ENCODE results near the gene EPHB2. TPM values are rescaled to one million over a fixed set of nuclear protein-coding genes. Genes with fewer than 3 reads are reported as not detected.

The EPHB2 gene
- total RNA-seq, 5 donors from 2014 or later (not counting 1 experiment from before 2014, with no cell fraction given): 0.06 to 0.20 (median 0.12) TPM; not detected in 2

DNA sequence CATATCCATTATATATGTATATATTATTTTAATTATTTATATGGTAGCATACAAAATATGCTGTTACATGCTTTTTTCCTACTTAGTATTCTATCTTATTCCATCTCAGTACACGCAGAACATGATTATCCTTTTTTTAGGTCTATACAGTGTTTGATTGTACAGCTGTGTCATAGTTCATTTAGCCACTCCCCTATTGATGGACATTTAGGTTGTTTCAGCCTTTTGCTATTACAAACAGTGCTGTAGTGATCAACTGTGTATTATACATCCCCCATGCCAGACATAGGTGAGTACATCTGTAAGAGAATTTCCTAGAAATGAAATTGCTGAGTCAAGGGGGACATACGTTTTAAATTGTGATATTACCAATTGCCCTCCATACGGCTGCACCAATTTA is 246.4 kb downstream of the EPHB2 start:
- H3K36me3 Mint-ChIP-seq: no peaks in the 10 kb centered on the region
- no peak overlapping the region for H3K4me3 Mint-ChIP-seq
- H3K4me1 Mint-ChIP-seq: no peaks in the 10 kb centered on the region
- POLR2A ChIA-PET: interaction anchor here in 1 of 2 donors (0.6 kb wide), 1 partner anchor 555 kb away, joined by 4 read pairs; no protein-coding TSS in a partner anchor
- no peak overlapping the region for H3K4me3 ChIP-seq (ENCODE audit: control insufficient read depth in 1 of 2, extremely low read depth in 1 of 2, low read length in 1 of 2)
- H3K36me3 ChIP-seq (ENCODE audit: control insufficient read depth in 2 of 2, extremely low read depth in 1 of 2, insufficient read depth in 1 of 2, low read length in 1 of 2): no peaks in the 10 kb centered on the region
- peaks cover 6 to 28% of the 10 kb centered on the region in 2 donors for H3K27me3 Mint-ChIP-seq
- H3K9me3 Mint-ChIP-seq: no peaks in the 10 kb centered on the region
- peaks cover 12 to 39% of the 10 kb centered on the region in 2 experiments for H3K27me3 ChIP-seq (replicated peaks in 1 of 2; ENCODE audit: control insufficient read depth in 2 of 2, extremely low read depth in 1 of 2, insufficient read depth in 2 of 2, low read length in 1 of 2)
- no peak for ATAC-seq (replicated peaks in 1 of 4)
- no peak overlapping the region for H3K27ac Mint-ChIP-seq
- DNase-seq: no peak
- no CpG with 5 or more reads among the region's 3 CpGs for WGBS (ENCODE audit: insufficient coverage)
- no peaks in the 10 kb centered on the region for H3K4me1 ChIP-seq (ENCODE audit: control insufficient read depth in 1 of 2, extremely low read depth in 1 of 2, insufficient read depth in 2 of 2, low read length in 2 of 2)
- no peak overlapping the region for H3K27ac ChIP-seq (ENCODE audit: low read length)
- H3K9me3 ChIP-seq: no peaks in the 10 kb centered on the region
- CTCF ChIA-PET: no interaction called here

DNA sequence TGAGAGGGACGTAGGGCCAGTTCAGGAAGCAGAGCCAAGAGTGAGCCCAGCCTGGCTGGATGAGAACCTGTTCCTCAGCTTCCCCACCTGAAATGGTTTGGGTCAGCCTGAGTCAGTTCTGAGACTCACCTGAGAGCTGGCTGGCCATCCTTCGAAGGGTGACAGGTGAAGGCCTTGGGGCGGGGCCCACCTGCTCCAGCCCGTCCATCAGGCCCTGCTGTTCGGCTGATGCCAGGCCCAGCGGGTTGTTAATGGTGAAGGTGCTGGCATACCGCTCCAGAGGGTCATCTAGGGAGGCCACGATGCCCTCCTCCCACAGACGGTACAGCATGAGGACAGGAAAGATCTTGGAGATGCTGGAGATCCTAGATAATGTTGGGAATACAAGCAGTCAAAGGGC is 247.9 kb downstream of the EPHB2 start:
- Histone ChIP-seq H3K4me1 (ENCODE audit: control insufficient read depth in 1 of 2, extremely low read depth in 1 of 2, insufficient read depth in 2 of 2, low read length in 2 of 2) (no peaks in the 10 kb centered on the region), H3K4me3 (ENCODE audit: control insufficient read depth in 1 of 2, extremely low read depth in 1 of 2, low read length in 1 of 2) (no peak overlapping the region), H3K27ac (ENCODE audit: low read length) (no peak overlapping the region), H3K27me3 (replicated peaks in 1 of 2; ENCODE audit: control insufficient read depth in 2 of 2, extremely low read depth in 1 of 2, insufficient read depth in 2 of 2, low read length in 1 of 2) (peaks cover 12 to 40% of the 10 kb centered on the region in 2 experiments), H3K9me3 (no peaks in the 10 kb centered on the region), H3K36me3 (ENCODE audit: control insufficient read depth in 2 of 2, extremely low read depth in 1 of 2, insufficient read depth in 1 of 2, low read length in 1 of 2) (no peaks in the 10 kb centered on the region)
- POLR2A ChIA-PET: no interaction called here
- CTCF ChIA-PET: no interaction called here
- Mint-ChIP-seq H3K27me3 (peaks cover 14 to 24% of the 10 kb centered on the region in 2 donors), H3K27ac (no peak overlapping the region), H3K4me1 (no peaks in the 10 kb centered on the region), H3K36me3 (no peaks in the 10 kb centered on the region), H3K9me3 (no peaks in the 10 kb centered on the region), H3K4me3 (no peak overlapping the region)
- no peak for DNase-seq
- 72% methylated on average over 7 of the region's 9 CpGs for WGBS (ENCODE audit: insufficient coverage)
- no peak for ATAC-seq (replicated peaks in 1 of 4)

DNA sequence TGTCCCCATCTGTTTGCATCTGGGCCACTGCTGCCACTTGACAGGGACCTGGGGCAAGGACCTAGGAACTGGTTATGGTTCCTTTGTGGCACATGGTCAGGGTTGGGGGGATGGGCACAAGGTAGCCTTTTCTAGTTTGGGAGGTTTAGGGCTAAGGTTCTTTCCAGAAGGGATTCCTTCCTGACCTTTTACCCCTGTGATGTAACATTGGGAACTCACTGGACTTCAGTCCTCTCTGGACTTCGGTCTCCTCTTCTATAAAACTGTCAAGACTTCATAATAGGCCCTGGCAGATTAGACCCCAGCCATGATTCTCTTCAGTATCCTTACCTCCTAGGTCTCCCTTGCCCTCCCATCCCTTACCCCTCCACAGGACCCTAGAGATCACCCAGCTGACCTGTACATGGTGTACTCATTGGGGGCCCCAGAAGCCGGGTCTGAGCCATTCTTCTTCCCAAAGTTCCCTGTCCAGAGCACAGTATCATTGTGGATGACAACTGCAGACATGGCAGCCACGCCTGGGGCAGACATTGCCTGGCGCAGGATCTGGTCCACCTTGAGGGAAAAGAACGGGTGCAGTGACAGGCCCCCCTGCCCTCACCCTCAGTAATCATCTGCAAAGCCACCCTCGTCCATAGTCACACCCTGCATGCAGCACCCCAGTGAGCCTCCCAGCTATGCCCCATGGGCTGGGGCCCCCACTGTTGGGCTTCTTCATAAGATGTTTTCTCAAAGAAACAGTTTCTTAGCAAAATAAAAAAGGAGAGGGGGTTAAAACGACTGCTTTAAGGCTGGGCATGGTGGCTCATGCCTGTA is 249.1 kb downstream of the EPHB2 start:
- Histone ChIP-seq H3K27ac (ENCODE audit: low read length) (no peak overlapping the region), H3K27me3 (replicated peaks in 1 of 2; ENCODE audit: control insufficient read depth in 2 of 2, extremely low read depth in 1 of 2, insufficient read depth in 2 of 2, low read length in 1 of 2) (peaks cover 6 to 38% of the 10 kb centered on the region in 2 experiments), H3K36me3 (ENCODE audit: control insufficient read depth in 2 of 2, extremely low read depth in 1 of 2, insufficient read depth in 1 of 2, low read length in 1 of 2) (no peaks in the 10 kb centered on the region), H3K4me1 (ENCODE audit: control insufficient read depth in 1 of 2, extremely low read depth in 1 of 2, insufficient read depth in 2 of 2, low read length in 2 of 2) (peaks cover 0 to 4% of the 10 kb centered on the region in 2 experiments), H3K9me3 (no peaks in the 10 kb centered on the region), H3K4me3 (ENCODE audit: control insufficient read depth in 1 of 2, extremely low read depth in 1 of 2, low read length in 1 of 2) (no peak overlapping the region)
- ChIA-PET CTCF (interaction anchor here in 1 of 2 donors (0.6 kb wide), 1 partner anchor 622 kb away, joined by 3 read pairs; no protein-coding TSS in a partner anchor), POLR2A (no interaction called here)
- ATAC-seq (replicated peaks in 1 of 4) (no peak), DNase-seq (no peak)
- Mint-ChIP-seq H3K4me1 (no peaks in the 10 kb centered on the region), H3K4me3 (no peak overlapping the region), H3K27me3 (peaks cover 14 to 17% of the 10 kb centered on the region in 2 donors), H3K27ac (no peak overlapping the region), H3K9me3 (no peaks in the 10 kb centered on the region), H3K36me3 (no peaks in the 10 kb centered on the region)
- WGBS (ENCODE audit: insufficient coverage): 81% methylated on average over 4 of the region's 7 CpGs

DNA sequence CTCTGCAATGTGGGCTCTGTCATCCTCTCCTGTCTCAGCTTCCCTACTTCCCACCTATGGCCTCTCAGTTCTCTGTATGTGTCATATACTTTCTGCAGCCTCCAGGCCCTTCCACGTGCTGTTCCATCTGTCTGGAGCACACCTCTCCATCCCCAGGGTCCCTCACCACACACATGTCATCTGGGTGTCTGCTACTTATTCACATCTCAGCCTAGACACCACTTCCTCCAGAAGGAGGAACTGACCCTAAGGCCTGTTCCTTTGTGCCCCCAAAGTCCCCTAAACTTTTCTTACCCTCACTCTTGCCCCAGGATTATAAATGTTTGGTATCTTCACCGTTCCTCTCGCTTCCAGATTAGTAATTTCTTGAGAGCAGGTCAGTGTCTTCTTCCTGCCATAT is 251.9 kb downstream of the EPHB2 start:
- WGBS (ENCODE audit: insufficient coverage): 33% methylated on average over 1 of the region's 3 CpGs
- Mint-ChIP-seq H3K9me3 (peaks cover 8 to 13% (median 9%) of the 10 kb centered on the region in 3 donors), H3K27ac (no peak overlapping the region), H3K4me3 (no peak overlapping the region), H3K4me1 (no peaks in the 10 kb centered on the region), H3K36me3 (peaks cover 6% of the 10 kb centered on the region), H3K27me3 (peaks cover 16 to 20% of the 10 kb centered on the region in 2 donors)
- H3K4me1 ChIP-seq (ENCODE audit: control insufficient read depth in 1 of 2, extremely low read depth in 1 of 2, insufficient read depth in 2 of 2, low read length in 2 of 2): peaks cover 0 to 4% of the 10 kb centered on the region in 2 experiments
- no peak for ATAC-seq (replicated peaks in 1 of 4)
- no peak overlapping the region for H3K4me3 ChIP-seq (ENCODE audit: control insufficient read depth in 1 of 2, extremely low read depth in 1 of 2, low read length in 1 of 2)
- H3K27me3 ChIP-seq (replicated peaks in 1 of 2; ENCODE audit: control insufficient read depth in 2 of 2, extremely low read depth in 1 of 2, insufficient read depth in 2 of 2, low read length in 1 of 2): peaks cover 3 to 30% of the 10 kb centered on the region in 2 experiments
- DNase-seq: no peak
- CTCF ChIA-PET: no interaction called here
- POLR2A ChIA-PET: no interaction called here
- H3K9me3 ChIP-seq: peaks cover 3% of the 10 kb centered on the region
- no peak overlapping the region for H3K27ac ChIP-seq (ENCODE audit: low read length)
- H3K36me3 ChIP-seq (ENCODE audit: control insufficient read depth in 2 of 2, extremely low read depth in 1 of 2, insufficient read depth in 1 of 2, low read length in 1 of 2): no peaks in the 10 kb centered on the region

DNA sequence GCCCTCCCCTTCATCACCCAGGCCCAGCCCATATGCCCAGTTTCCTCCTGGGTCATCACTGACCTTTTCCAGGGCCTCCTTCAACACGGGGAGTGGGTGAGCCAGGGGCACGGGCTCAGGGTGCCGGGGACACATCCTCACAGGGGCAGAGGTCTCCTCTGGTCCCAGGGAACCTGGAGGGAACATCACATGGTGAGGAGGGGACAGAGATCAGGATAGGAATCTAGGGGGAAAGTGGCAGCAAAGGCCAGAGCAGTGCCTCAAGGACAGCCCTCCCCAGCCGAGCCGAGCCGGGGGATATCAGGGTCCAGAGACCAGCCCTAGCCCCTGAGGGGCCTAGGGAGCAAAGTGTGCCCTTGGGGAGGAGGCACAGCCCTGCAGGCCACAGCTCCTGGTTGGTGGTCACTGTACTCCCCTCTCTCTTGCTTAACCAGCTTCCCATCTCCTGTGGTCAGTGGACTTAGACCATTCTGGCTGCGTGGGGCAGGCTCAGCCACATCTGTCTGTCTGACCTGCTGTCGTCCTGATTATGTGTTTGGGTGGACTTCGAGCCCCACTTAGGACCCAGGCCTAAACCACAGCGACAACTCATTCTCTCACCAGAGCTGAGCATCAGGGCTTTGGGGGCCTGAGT is 252.5 kb downstream of the EPHB2 start:
- no peak overlapping the region for H3K27ac Mint-ChIP-seq
- peaks cover 6% of the 10 kb centered on the region for H3K36me3 Mint-ChIP-seq
- H3K27me3 ChIP-seq (replicated peaks in 1 of 2; ENCODE audit: control insufficient read depth in 2 of 2, extremely low read depth in 1 of 2, insufficient read depth in 2 of 2, low read length in 1 of 2): peaks cover 3 to 27% of the 10 kb centered on the region in 2 experiments
- peaks cover 8 to 13% (median 9%) of the 10 kb centered on the region in 3 donors for H3K9me3 Mint-ChIP-seq
- no peaks in the 10 kb centered on the region for H3K4me1 Mint-ChIP-seq
- 80% methylated on average over 7 of the region's 10 CpGs for WGBS (ENCODE audit: insufficient coverage)
- H3K4me3 Mint-ChIP-seq: no peak overlapping the region
- H3K4me1 ChIP-seq (ENCODE audit: control insufficient read depth in 1 of 2, extremely low read depth in 1 of 2, insufficient read depth in 2 of 2, low read length in 2 of 2): peaks cover 0 to 4% of the 10 kb centered on the region in 2 experiments
- CTCF ChIA-PET: interaction anchor here in 1 of 2 donors (0.6 kb wide), 1 partner anchor 1055 kb away, joined by 3 read pairs; no protein-coding TSS in a partner anchor
- POLR2A ChIA-PET: no interaction called here
- H3K9me3 ChIP-seq: peaks cover 3% of the 10 kb centered on the region
- H3K27me3 Mint-ChIP-seq: peaks cover 20 to 22% of the 10 kb centered on the region in 2 donors
- no peak for ATAC-seq (replicated peaks in 1 of 4)
- H3K27ac ChIP-seq (ENCODE audit: low read length): no peak overlapping the region
- DNase-seq: no peak
- H3K36me3 ChIP-seq (ENCODE audit: control insufficient read depth in 2 of 2, extremely low read depth in 1 of 2, insufficient read depth in 1 of 2, low read length in 1 of 2): no peaks in the 10 kb centered on the region
- no peak overlapping the region for H3K4me3 ChIP-seq (ENCODE audit: control insufficient read depth in 1 of 2, extremely low read depth in 1 of 2, low read length in 1 of 2)

DNA sequence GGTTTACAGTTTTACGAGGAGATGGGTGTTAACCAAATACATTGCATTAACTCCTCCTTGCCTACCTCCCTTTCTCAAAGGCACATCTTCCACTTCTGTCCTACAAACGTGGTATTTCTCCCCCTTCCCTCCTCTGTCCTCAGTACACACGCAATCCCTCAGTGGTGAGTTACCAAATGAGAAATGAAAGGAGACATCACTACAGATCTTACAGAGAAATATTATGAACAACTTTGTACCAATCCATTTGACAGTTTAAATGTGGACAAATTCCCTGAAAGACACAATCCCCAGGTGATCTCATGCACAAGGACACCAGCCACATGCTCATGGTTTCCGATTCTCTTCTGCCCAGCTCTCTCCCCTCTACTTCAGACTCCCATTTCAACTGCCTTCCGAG is 255.7 kb downstream of the EPHB2 start:
- H3K27me3 ChIP-seq (replicated peaks in 1 of 2; ENCODE audit: control insufficient read depth in 2 of 2, extremely low read depth in 1 of 2, insufficient read depth in 2 of 2, low read length in 1 of 2): peaks cover 3 to 31% of the 10 kb centered on the region in 2 experiments
- H3K4me3 ChIP-seq (ENCODE audit: control insufficient read depth in 1 of 2, extremely low read depth in 1 of 2, low read length in 1 of 2): no peak overlapping the region
- no peak overlapping the region for H3K27ac ChIP-seq (ENCODE audit: low read length)
- H3K36me3 ChIP-seq (ENCODE audit: control insufficient read depth in 2 of 2, extremely low read depth in 1 of 2, insufficient read depth in 1 of 2, low read length in 1 of 2): no peaks in the 10 kb centered on the region
- peaks cover 0 to 4% of the 10 kb centered on the region in 2 experiments for H3K4me1 ChIP-seq (ENCODE audit: control insufficient read depth in 1 of 2, extremely low read depth in 1 of 2, insufficient read depth in 2 of 2, low read length in 2 of 2)
- POLR2A ChIA-PET: interaction anchor here in 1 of 2 donors (0.6 kb wide), 1 partner anchor 15 kb away, joined by 5 read pairs; no protein-coding TSS in a partner anchor
- H3K27ac Mint-ChIP-seq: no peak overlapping the region
- DNase-seq (no peak), ATAC-seq (replicated peaks in 1 of 4) (no peak)
- peaks cover 8 to 13% (median 9%) of the 10 kb centered on the region in 3 donors for H3K9me3 Mint-ChIP-seq
- H3K27me3 Mint-ChIP-seq: peaks cover 46 to 48% of the 10 kb centered on the region in 2 donors
- H3K9me3 ChIP-seq: peaks cover 3% of the 10 kb centered on the region
- CTCF ChIA-PET: no interaction called here
- H3K4me1 Mint-ChIP-seq: no peaks in the 10 kb centered on the region
- 72% methylated on average over 4 of the region's 5 CpGs for WGBS (ENCODE audit: insufficient coverage)
- no peak overlapping the region for H3K4me3 Mint-ChIP-seq
- peaks cover 6% of the 10 kb centered on the region for H3K36me3 Mint-ChIP-seq

Data from T-cell (primary cell).